COLO668 (cell line): ENCODE results near the gene USP47.

Experiments used
- DNase-seq: peaks from one replicate; lab custom pipeline; 2025; ENCODE audit not compliant: unreplicated experiment; lab: John Stamatoyannopoulos, UW

The USP47 gene

GRCh38 chr11:11931461-11932055, 89.8 kb downstream of the USP47 start:
- no peak for DNase-seq

GRCh38 chr11:11935536-11935935, 93.8 kb downstream of the USP47 start:
- DNase-seq = no peak

GRCh38 chr11:11937433-11937832, 95.7 kb downstream of the USP47 start:
- DNase-seq = no peak

- DNase-seq = no peak
Observed at GRCh38 chr11:11937957-11938356, 96.2 kb downstream of the USP47 start.

- no peak for DNase-seq
Observed at GRCh38 chr11:11940551-11940950, 98.8 kb downstream of the USP47 start.

- no peak for DNase-seq
Observed at GRCh38 chr11:11942668-11943067, 100.9 kb downstream of the USP47 start.

GRCh38 chr11:11944444-11944843, 102.7 kb downstream of the USP47 start:
- no peak for DNase-seq

GRCh38 chr11:11946180-11946579, 104.4 kb downstream of the USP47 start:
- no peak for DNase-seq

GRCh38 chr11:11946878-11947277, 105.1 kb downstream of the USP47 start:
- DNase-seq = no peak

- DNase-seq = no peak
Observed at GRCh38 chr11:11947825-11948224, 106.1 kb downstream of the USP47 start.

GRCh38 chr11:11948242-11948947, 106.6 kb downstream of the USP47 start:
- DNase-seq = no peak

- DNase-seq = no peak
Observed at GRCh38 chr11:11949482-11949881, 107.7 kb downstream of the USP47 start.

- DNase-seq = no peak
Observed at GRCh38 chr11:11952036-11952435, 110.3 kb downstream of the USP47 start.

GRCh38 chr11:11956006-11956405, 114.2 kb downstream of the USP47 start:
- no peak for DNase-seq

GRCh38 chr11:11958403-11959231, 116.8 kb downstream of the USP47 start:
- DNase-seq = no peak

GRCh38 chr11:11959601-11960000, 117.8 kb downstream of the USP47 start:
- no peak for DNase-seq

- DNase-seq = no peak
Observed at GRCh38 chr11:11960687-11961086, 118.9 kb downstream of the USP47 start.

- no peak for DNase-seq
Observed at GRCh38 chr11:11961399-11962028, 119.7 kb downstream of the USP47 start.

GRCh38 chr11:11963067-11963466, 121.3 kb downstream of the USP47 start:
- no peak for DNase-seq

- DNase-seq = no peak
Observed at GRCh38 chr11:11963842-11964773, 122.3 kb downstream of the USP47 start.

GRCh38 chr11:11964774-11965150, 123.0 kb downstream of the USP47 start:
- DNase-seq = no peak
